SK-MEL-5 (cell line): ENCODE results near the gene AKAP12. TPM values are rescaled to one million over a fixed set of nuclear protein-coding genes. Genes with fewer than 3 reads are reported as not detected.
"Not testable (repeated sequence)": the region's sequence is repeated elsewhere in the genome, so short reads cannot be mapped to it uniquely, and the experiment has no call there.

Source experiments
- DNase-seq: peaks from one replicate; pipeline ENCODE4 v3.0.0-alpha.2; 2016; ENCODE audit warnings: low read depth, low spot score
- in situ Hi-C: cut with HindIII; loops from 2 replicates; pipeline ENCODE4 v1.10.0; 2016; ENCODE audit warnings: low sequenced_read_pairs, high pct_unique_total_duplicates, low pct_unique_long_range_greater_than_20kb
- total RNA-seq: library from RNA; depleted of rRNA; stranded (reverse); fragments of >200 nt; shearing (Covaris generic); gene quantifications from 2 replicates; pipeline ENCODE4 v1.2.3, GENCODE V29; 2014

The AKAP12 gene
- total RNA-seq, 1 experiment from 2014 or later = 24.6 TPM

DNA sequence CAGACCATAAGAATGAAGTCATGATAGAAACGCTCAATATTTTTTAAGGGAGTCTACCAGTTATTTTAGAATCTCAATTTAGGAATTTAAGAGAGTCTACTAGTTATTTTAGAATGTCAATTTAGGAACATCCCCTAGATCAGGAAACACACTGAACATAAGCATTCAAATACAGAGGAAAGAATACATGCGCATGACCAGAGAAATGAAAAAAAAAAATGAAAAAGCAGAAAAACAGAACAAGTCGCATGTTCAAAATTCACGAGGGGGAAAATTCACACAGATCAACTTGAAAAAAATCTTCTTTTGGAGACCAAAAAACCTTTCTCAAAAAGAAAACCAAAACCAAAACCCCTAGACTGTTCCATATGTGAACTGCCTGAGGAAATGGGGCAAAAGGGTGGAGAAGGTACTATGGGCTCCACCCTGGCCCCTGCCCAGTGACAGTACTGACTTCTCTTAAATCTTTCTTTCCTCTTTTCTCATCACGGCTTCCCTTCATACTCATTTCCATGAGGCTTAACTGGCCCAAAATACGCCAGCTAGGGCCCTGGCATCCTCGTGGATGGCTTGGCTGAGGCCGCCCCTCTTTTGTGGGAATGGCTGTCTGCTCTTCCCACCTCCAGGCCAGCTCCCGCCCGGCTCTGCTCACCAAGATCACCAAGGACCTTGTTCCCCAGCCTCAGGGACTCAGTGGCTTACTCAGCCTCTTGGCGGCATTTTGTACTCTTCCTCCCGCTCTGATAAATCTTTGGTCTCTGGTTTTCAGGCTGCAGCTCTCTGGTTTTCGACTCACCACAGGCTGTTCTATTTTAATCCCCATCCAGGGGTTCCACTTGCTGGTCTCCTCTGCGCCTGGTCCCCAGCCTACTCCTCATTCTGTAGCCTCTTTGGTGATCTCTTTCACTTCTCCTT lies 140.4 kb downstream of the AKAP12 start:
- no peak for DNase-seq
- in situ Hi-C loops = no loop called here

DNA sequence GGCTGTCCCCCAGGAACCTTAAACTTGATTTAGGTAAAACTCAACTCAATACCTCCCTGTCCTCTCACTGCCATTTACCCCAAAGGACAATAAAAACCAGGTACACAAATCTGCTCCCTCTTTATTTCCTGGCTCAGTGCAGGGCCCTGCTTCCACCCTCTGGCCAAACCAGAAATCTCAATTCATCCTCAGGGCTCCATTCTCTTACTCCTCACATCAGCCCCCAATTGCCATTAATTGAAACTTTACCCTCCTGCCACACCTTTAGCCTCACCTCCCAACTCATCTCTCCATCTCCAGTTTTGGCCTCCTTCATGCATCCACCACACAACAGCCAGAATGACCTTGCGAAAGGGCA lies 141.1 kb downstream of the AKAP12 start:
- in situ Hi-C loops = no loop called here
- no peak for DNase-seq

DNA sequence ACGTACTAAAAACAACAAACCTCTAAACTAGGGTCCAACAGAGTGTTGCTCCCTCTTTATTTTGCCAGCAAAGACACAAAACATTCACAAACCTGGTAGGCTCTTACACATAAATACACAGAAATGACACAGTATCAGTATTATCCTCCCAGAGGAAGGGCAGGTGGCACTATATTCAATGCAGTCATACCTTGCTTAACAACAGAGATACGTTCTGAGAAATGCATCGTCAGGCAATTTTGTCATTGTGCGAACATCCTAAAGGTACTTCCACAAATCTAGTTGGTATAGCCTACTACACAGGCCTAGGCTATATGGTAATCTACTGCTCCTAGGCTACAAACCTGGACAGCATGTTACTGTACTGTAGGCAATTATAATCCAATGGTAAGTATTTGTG lies 142.0 kb downstream of the AKAP12 start:
- in situ Hi-C loops = no loop called here
- DNase-seq = no peak

DNA sequence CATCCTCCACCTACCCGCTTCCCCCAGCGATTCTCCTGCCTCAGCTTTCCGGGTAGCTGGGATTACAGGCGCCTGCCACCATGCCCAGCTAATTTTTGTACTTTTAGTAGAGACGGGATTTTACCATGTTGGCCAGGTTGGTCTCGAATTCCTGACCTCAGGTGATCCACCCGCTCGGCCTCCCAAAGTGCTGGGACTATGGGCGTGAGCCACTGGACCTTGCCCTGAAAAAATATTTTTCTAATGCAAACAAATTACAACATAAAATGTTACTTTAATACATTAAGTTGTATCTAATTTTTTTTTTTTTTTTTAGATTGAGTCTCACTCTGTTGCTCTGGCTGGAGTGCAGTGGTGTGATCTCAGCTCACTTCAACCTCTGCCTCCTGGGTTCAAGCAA lies 142.9 kb downstream of the AKAP12 start:
- DNase-seq, in situ Hi-C loops: not testable (repeated sequence)

DNA sequence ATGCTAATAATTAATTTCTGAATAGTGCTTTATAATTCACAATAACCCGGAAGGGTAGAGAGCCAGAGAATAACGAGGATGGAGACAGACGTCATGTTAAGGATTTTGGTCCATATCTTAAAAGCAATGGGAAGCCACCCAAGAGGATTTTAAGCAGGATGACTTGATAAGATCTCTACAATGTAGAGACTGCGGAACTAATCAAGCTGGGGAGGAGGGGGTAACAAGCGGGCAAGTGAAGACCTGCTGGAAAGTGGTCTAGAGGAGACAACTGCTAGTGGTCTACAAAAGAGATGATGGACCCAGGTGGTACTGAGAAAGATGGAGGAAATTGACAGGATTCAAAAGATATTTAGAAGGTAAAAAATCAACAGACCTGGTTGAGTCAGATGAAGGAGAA lies 144.4 kb downstream of the AKAP12 start:
- in situ Hi-C loops = no loop called here
- no peak for DNase-seq

DNA sequence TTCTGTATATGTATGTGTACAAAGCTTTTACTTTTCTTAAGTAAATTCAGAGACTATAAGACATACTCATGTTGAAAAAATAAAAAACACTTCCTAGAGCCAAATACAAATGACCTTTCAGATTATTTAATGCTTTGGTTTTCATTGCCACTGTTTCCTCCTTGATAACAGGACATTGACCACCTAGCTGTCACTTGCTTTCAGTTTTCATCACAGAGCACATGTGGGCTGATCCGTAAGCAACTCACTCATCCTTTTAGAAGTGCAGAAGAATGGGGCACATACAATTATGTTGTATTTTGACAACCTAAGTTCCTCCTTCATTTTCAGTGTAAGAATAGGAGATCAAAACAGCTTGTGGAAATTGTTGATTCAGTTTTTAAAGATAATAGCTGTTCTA lies 145.4 kb downstream of the AKAP12 start:
- no peak for DNase-seq
- in situ Hi-C loops = no loop called here

DNA sequence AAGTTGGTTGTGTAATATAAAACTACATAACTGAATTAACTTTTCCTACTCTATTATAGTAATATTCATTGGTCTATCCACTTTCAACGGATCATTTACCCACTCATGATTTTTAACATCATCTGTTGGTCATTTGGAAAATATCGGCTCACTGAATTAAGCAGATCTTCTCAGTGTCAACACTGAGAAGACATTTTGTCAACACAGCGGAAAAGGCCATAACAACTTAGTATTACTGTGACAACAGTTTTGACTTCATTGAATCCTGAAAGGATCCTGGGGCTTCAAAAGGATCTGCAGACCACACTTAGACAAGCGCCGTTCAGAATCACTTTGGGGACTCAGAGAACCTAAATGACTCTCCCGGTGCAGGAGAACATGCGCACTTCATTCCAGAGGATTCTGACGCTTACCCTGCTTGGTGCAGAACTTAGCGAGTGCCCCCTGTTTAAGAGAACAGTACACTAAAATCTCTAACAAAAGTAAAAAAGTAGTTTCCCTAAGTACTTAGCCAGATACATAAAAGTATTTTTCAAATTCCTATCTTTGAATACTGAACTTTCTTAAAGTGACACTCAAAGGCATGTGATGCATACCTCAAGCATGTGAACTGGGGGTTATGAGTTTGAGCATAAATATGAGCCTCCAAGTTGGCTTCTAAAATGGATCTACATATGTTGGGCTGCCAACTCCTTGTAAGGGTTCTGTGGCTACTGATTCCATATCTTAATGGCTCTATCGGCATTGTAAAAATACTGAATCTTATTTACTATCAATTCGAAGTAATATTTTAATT lies 147.6 kb downstream of the AKAP12 start:
- in situ Hi-C loops = no loop called here
- no peak for DNase-seq

DNA sequence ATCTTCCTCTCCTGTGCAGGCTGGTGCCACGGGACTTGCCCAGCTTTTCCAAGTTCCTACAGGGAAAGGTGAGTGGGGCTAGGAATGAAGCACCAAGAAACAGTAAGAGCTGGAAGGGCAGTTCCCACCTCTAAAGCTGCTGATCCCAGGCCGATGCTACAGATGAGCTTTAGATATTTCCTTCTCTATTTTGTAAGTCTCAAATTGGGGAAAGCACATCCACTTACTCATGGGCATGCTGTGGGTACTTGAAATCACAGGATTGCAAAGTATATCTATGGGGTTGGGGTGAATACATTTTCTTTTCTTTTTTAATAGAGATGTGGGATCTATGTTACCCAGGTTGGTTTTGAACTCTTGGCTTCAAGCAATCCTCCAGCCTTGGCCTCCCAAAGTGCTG lies 148.5 kb downstream of the AKAP12 start:
- no peak for DNase-seq
- in situ Hi-C loops = no loop called here

DNA sequence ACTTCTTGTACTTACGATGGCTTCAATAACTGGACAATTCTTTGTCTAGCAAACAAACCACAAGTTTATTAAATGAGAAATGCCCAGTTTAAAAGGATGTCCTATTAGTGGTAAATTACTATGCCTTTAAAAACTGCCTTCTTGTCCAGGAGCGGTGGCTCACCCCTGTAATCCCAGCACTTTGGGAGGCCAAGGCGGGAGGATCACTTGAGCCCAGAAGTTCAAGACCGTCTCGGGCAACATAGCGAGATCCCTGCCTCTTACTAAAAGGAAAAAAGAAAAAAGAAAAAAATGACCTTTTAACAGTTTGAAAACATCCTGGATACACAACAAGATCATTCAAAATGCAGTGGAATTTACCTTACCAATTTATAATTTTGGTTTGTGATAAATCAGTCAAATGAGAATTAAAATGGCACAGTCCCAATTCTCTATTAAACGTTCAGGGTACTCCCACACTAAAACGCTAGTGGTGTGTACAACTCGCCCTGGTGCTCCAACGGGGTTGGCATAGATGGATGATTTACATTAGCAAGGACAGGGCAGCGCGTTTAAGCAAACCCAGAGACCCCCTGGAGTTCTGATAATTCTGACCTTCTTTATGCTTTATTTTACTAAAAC lies 149.3 kb downstream of the AKAP12 start:
- in situ Hi-C loops = no loop called here
- DNase-seq = no peak

DNA sequence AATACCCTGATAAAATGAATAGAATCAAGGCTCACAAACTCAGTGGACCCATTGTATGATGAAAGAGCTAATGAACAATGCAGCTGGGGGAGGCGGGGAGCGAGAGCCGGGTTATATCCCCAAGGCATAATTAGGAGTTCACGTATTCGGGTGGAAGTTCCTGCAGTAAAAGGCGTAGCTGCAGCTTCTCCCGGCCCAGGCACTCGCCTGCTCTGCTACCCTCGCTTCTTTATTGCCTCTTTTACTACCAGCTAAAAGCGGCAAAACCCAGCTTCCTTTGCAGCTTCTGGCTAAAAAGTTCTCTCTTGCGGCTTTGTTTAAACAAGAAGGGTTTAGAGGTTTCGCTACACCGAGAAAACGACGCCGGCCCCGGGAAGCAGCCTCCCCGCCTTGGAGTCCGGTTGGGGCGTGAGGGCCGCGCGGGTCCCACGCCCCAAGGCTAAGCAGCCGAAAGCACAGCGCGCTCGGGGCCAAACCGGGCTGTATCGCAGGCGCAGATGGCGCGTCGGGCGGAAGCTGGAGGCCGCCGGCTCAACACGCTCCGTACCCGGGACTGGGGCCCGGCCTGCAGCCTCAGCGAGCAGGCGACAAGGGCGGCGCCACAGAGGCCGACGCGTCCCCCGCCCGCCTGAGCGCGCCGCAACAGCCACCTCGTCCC lies 150.0 kb downstream of the AKAP12 start:
- peak; percentile 81 for DNase-seq
- in situ Hi-C loops = no loop called here

DNA sequence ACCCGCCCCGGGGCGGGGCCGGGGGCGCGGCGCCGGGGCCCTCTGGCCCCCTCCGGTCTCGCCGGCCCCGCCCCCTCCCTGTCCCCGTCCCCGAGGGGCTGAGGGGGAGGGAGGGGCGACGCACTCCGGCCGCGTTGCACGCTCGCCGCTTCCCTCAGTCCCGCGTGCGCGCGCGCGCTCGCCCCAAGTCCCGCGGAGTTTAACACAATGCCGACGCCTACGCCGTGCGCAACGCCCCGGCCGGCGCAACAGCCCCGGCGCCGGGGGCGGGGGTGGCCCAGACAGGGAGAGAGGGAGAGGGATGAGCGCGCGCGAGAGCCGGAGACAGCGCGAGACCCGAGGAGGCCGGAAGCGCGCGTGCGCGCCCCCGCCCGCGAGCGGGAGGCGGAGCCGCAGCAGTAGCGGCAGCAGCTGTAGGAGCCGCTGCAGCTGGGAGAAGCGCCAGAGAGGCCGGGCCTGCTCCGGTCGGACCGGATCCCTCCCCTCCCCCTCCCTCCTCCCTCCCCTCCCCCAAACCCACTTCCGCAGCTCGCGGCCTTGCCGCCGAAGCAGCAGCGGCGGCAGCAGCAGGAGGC lies 150.6 kb downstream of the AKAP12 start:
- peak; percentile 97 for DNase-seq
- in situ Hi-C loops = no loop called here

DNA sequence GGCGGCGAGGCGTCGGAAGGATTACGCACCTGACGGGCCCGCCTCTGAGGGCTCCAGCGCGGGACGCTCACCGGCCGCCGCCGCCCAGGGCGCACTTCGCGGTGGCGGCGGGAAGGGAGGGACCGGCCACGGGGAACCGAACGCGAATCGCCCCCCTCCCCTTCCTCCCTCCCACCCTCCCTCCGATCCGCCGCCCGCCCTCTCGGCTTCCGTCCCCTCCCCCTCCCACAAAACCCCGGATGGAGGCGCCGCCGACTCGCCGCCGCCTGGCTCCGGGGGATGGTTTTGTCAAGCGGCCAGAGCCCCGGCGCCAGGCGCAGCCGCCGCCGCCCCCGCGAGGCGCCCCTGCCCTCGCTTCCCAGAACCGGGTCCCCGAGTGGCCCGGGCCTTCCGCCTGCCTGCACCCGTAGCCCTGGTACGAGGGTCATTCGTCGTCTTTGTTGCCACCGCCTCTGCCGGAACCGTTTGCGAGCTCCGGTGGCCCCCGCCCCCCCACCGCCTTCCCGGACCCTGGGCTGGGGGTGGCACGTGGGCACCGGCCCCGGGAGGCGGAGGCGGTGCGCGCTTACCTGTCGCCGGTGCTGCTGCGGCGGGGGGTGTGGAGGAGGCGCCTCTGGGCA lies 151.2 kb downstream of the AKAP12 start:
- in situ Hi-C loops = no loop called here
- peak; percentile 70 for DNase-seq

DNA sequence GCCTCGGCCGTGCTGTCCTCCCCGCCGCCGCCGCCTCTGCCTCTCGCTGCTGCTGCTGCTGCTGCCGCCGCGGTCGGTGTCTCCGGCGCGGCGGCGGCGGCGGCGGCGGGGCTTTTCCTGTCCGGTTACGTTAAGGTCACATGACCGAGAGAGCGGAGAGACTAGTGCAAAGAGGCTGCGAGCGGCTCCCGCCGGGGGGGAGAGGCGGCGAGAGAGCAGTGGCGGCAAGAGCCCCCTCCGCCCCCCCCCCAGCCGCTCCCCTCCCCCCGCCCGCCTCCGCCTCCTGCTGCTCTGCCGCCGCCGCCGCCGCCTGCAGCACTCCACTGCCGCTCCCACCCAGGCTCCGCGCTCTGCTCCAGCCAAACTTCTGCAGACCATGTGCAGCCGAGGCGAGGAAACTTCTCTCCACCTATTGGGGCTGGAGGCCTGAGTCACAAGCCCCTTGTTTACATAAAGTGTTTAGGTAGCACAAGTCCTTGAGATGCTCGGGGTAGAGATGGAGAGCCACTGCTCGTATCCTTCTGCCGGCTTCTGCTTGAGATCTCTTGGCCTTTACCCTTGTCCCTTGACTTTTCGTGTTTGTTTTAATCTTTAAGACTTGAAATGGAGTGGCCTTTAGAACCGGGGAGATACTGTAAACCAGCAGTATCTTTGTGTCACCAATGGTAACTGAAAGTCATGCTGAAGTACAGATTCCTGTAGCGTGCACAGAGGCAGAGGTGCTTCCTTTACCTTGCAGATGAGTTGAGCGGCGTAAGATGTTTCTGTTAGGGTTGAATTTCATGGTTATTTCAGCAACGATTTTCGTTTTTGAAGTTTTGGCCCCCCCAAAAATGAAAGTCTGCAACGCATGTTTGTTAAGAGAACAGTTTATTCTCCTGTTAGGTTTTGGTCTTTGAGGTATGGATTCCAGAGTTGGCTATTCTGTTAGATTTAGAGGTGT lies 152.0 kb downstream of the AKAP12 start, which contains the start of gene ZBTB2:
Gene ZBTB2, minus strand, starts transcription at position 89 of the 943 bp plus-strand sequence. CDS start 17,922 bp downstream, outside the sequence.
- in situ Hi-C loops = no loop called here
- peak; percentile 69 for DNase-seq

DNA sequence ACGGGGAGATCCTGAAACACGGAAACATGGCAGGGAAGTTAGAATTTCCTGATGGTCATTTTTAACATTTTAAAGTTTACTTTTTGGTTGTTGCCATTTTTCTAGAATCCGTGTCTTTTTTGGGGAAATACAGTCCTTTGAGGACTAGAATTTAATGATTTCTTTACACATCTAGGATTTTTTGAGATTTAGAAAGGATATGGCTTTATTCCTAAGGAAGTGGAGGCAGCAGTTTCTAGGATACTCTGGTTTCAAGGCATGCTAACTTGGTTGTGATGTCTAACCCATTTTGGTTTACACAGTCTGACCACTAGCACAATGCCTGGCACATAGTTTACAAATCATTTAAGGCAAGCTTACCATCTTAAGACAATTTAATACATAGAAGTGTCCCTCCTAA lies 152.7 kb downstream of the AKAP12 start:
- DNase-seq = no peak
- in situ Hi-C loops = no loop called here

DNA sequence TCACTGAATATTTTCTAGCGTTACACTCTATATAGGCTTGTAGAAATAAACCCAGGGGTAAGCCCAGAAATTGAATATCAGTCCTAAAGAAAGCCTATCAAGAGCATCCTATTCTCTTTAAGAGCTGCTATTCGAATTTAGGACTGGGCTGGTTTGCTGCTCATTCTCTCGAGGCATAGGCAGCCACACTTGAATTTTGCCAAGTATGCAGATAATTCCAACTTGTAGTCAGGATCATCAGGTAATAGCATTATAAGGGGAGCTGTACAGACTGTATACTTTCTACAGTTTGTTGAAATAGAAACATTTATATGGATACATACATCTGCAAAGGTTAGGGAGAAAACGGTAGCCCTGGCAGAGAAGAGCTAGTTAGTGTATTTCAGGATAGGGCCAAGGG lies 153.6 kb downstream of the AKAP12 start:
- in situ Hi-C loops = no loop called here
- DNase-seq = no peak

DNA sequence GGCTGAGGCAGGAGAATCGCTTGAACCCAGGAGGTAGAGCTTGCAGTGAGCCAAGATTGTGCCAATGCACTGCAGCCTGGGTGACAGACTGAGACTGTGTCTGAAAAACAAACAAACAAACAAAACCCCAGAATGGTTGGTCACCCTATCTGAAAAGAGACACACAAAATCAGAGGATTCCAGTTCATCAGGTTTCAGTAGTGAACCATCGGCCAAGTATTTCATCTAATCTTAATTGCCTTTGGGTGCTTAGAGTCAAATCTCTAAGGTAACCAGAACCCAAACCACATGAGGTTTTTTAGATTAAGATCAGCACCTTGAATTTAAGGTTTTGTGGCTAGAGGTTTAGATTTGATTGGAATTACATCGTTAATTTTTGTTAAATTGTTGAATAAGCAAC lies 159.9 kb downstream of the AKAP12 start:
- in situ Hi-C loops = no loop called here
- DNase-seq = no peak
